IMR-90 (cell line): ENCODE results near the gene ZNF570. TPM values are rescaled to one million over a fixed set of nuclear protein-coding genes. Genes with fewer than 3 reads are reported as not detected.

Experiments
- ATAC-seq: fragments of 200-7000 bp; cut with Tn5 transposase; 2 replicates; pipeline ENCODE4 v1.9.1; 2020; ENCODE audit warnings: low read depth, mild to moderate bottlenecking, moderate library complexity
- BruUV-seq: library from RNA; stranded (reverse); fragments of 400-500 nt; replicated peaks from 2 replicates; lab custom pipeline; 2021; lab: Mats Ljungman, UMichigan
- CTCF ChIA-PET: fragments of 300-600 bp; formaldehyde crosslinking; extraction: SDS; loops from one replicate; lab custom pipeline; 2021; ENCODE audit warnings: antibody characterized with exemption; lab: Yijun Ruan, JAX
- POLR2A ChIA-PET: fragments of 300-600 bp; sonication (Branson Sonifier 250); formaldehyde crosslinking; loops from one replicate; lab custom pipeline; 2022; ENCODE audit warnings: antibody characterized with exemption; ENCODE audit not compliant: unreplicated experiment; lab: Charles Lee
- DNase-seq: peaks from one replicate; pipeline ENCODE4 v3.0.0; 2013
- H2AFZ ChIP-seq: replicated peaks from 2 replicates; pipeline ENCODE3; 2013; ENCODE audit warnings: low read length, mild to moderate bottlenecking; ENCODE audit not compliant: poor library complexity
- H2AK5ac ChIP-seq: 2 replicates; pipeline ENCODE4 v1.6.1; 2013; ENCODE audit warnings: low read depth, low read length, inconsistent platforms
- H2AK9ac ChIP-seq: replicated peaks from 2 replicates; pipeline ENCODE3; 2013; ENCODE audit warnings: mild to moderate bottlenecking, low read depth, low read length, moderate library complexity; ENCODE audit not compliant: poor library complexity
- H2BK120ac ChIP-seq: 2 replicates; pipeline ENCODE4 v1.6.1; 2013; ENCODE audit warnings: low read depth, low read length, inconsistent platforms
- H2BK15ac ChIP-seq: 3 replicates; pipeline ENCODE4 v1.6.1; 2013; ENCODE audit warnings: low read depth, low read length, inconsistent platforms
- H2BK20ac ChIP-seq: 2 replicates; pipeline ENCODE4 v1.6.1; 2013; ENCODE audit warnings: low read depth, mild to moderate bottlenecking, inconsistent platforms, low read length, moderate library complexity
- H2BK5ac ChIP-seq: 2 replicates; pipeline ENCODE4 v1.6.1; 2013; ENCODE audit warnings: mild to moderate bottlenecking, low read depth, low read length, inconsistent platforms; ENCODE audit not compliant: poor library complexity, severe bottlenecking
- H3K14ac ChIP-seq: replicated peaks from 2 replicates; pipeline ENCODE4 v1.6.1; 2013; ENCODE audit warnings: low read depth, low read length, inconsistent platforms
- H3K18ac ChIP-seq: 2 replicates; pipeline ENCODE4 v1.6.1; 2013; ENCODE audit warnings: low read depth, low read length, control low read depth
- H3K23ac ChIP-seq: 2 replicates; pipeline ENCODE4 v1.6.1; 2013; ENCODE audit warnings: low read depth, low read length, inconsistent platforms
- H3K27ac ChIP-seq: 2 replicates; pipeline ENCODE4 v1.5.1; 2013; ENCODE audit warnings: mild to moderate bottlenecking, control low read depth, low read length; ENCODE audit not compliant: insufficient read depth
- H3K27me3 ChIP-seq: 2 replicates; pipeline ENCODE4 v1.6.1; 2013; ENCODE audit warnings: low read length; ENCODE audit not compliant: control insufficient read depth, insufficient read depth
- H3K36me3 ChIP-seq: 2 replicates; pipeline ENCODE4 v1.6.1; 2013; ENCODE audit warnings: low read length, mixed read lengths; ENCODE audit not compliant: control insufficient read depth, insufficient read depth
- H3K4ac ChIP-seq: 2 replicates; pipeline ENCODE4 v1.6.1; 2013; ENCODE audit warnings: low read depth, low read length, inconsistent platforms
- H3K4me1 ChIP-seq: 2 replicates; pipeline ENCODE4 v1.6.1; 2013; ENCODE audit warnings: low read length, mixed read lengths; ENCODE audit not compliant: control insufficient read depth, insufficient read depth
- H3K4me2 ChIP-seq: 2 replicates; pipeline ENCODE4 v1.6.1; 2013; ENCODE audit warnings: low read depth, mild to moderate bottlenecking, control low read depth, low read length, moderate library complexity
- H3K4me3 ChIP-seq: 2 replicates; pipeline ENCODE4 v1.5.1; 2013; ENCODE audit warnings: low read depth, mild to moderate bottlenecking, control low read depth, low read length, moderate library complexity; ENCODE audit not compliant: insufficient read depth
- H3K56ac ChIP-seq: 2 replicates; pipeline ENCODE4 v1.6.1; 2013; ENCODE audit warnings: low read length, inconsistent platforms; ENCODE audit not compliant: insufficient read depth; ENCODE audit errors: extremely low read depth
- H3K79me1 ChIP-seq, 2 experiments: 2 replicates each; pipeline ENCODE4 v1.6.1; 2013; ENCODE audit warnings: low read length in 2 of 2, inconsistent platforms in 1 of 2, low read depth in 1 of 2
- H3K9ac ChIP-seq: 2 replicates; pipeline ENCODE4 v1.6.1; 2013; ENCODE audit warnings: low read depth, low read length, control low read depth
- H3K9me1 ChIP-seq: 2 replicates; pipeline ENCODE4 v1.6.1; 2013; ENCODE audit warnings: low read length, inconsistent platforms; ENCODE audit not compliant: insufficient read depth
- H3K9me3 ChIP-seq: 2 replicates; pipeline ENCODE4 v1.6.1; 2013; ENCODE audit warnings: low read length; ENCODE audit not compliant: control insufficient read depth, insufficient read depth
- H4K20me1 ChIP-seq: 2 replicates; pipeline ENCODE4 v1.6.1; 2013; ENCODE audit warnings: low read length, inconsistent platforms; ENCODE audit not compliant: insufficient read depth
- H4K5ac ChIP-seq: 2 replicates; pipeline ENCODE4 v1.6.1; 2013; ENCODE audit warnings: mild to moderate bottlenecking, low read depth, low read length, control low read depth
- H4K8ac ChIP-seq, 2 experiments: 2 replicates each; pipeline ENCODE4 v1.6.1; 2013; ENCODE audit warnings: low read depth in 2 of 2, low read length in 2 of 2, control low read depth in 1 of 2, inconsistent platforms in 1 of 2
- H4K91ac ChIP-seq: 2 replicates; pipeline ENCODE4 v1.6.1; 2013; ENCODE audit warnings: low read depth, low read length, inconsistent platforms; ENCODE audit not compliant: insufficient read depth
- BHLHE40 ChIP-seq: fragments of 150-350 bp; IDR thresholded peaks from 2 replicates; pipeline ENCODE4 v1.6.1; 2016; ENCODE audit warnings: mild to moderate bottlenecking, low read depth, low read length
- FOS ChIP-seq: fragments of 150-350 bp; IDR thresholded peaks from 2 replicates; pipeline ENCODE4 v1.6.1; 2016; ENCODE audit warnings: low read depth, low read length
- WGBS, 2 experiments: methylation state at CpG; one replicate each; pipeline versions ENCODE4 v1.1.5 to v1.1.7; 2013; ENCODE audit warnings: missing lambda C conversion rate in 2 of 2; ENCODE audit not compliant: insufficient read length in 1 of 2; ENCODE audit errors: extremely low coverage in 2 of 2; 5-methylcytosine and 5-hydroxymethylcytosine counted together
- dilution Hi-C: fragments of 300-500 bp; cut with HindIII; formaldehyde crosslinking; loops from one replicate; pipeline ENCODE4 v1.14.3; 2018; ENCODE audit warnings: low sequenced_read_pairs; ENCODE audit not compliant: unreplicated experiment
- in situ Hi-C: fragments of 300-500 bp; cut with MboI; formaldehyde crosslinking; loops from 3 replicates; pipeline ENCODE4 v1.14.3; 2019; ENCODE audit warnings: low sequenced_read_pairs, inconsistent platforms, mixed read lengths
- intact Hi-C: fragments of 100-400 bp; cut with micrococcal nuclease; formaldehyde crosslinking; loops from 2 replicates; pipeline ENCODE4 v1.10.0; 2022
- polyA plus RNA-seq, 3 experiments: library from polyadenylated mRNA; depleted of rRNA; stranded (reverse); fragments of >200 nt; gene quantifications; 2 replicates each; pipeline ENCODE4 v1.2.3, GENCODE V29; 2012; ENCODE audit warnings: low replicate concordance in 1 of 3
- total RNA-seq: library from RNA; depleted of rRNA; stranded (reverse); fragments of >200 nt; gene quantifications from 2 replicates; pipeline ENCODE4 v1.2.3, GENCODE V29; 2012

Gene ZNF570
- total and polyA plus RNA-seq, 2 of the 4 experiments (the other 2 are of a cell fraction): 1.5 to 9.3 TPM

DNA sequence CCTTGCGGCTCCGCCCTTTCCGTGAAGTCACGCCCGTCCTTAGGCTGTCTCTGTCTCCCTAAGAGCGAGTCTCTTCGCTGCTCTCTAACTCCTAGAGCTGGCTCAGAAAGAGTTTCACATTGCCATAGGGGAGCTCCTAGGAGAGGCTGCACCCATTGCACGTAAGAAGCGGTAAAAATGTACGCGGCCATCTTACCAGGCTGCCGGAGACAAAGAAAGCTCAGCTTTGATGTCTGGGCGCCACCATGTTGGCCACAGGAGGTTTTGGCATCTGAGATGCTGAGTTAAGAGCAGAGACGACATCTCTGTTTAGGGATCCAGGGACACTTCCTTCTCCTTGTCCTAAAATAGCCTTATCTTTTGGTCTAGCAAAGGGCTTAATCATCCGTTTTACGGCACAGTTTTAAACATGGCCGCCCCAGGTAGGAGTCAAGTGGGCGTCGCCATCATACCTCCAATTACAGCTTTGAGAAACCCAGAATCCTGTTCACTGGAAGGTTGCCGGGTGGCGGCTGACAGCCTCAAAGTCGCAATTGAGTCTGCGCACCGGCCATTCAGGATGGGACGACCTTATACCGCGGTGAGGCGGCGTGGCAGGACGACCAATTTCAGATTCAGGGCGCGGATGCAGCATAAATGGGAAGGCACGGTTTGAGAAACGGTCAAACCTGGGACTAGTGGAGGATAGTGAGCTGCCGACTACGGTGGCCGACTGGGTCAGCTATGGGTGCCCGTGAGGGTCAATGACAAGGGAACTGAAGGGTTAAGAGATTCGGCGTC, 37.4 kb downstream of the ZNF570 start, which contains the start of gene ZNF793:
TSS of gene ZNF793 (plus strand) at position 553 of the 780 bp plus-strand sequence. CDS start 16,501 bp downstream, outside the sequence.
- Histone ChIP-seq H4K20me1 (no peaks in the 10 kb centered on the region), H3K4me3 (peak within 1 kb of the TSS; percentile 75), H3K4me1 (no peaks in the 10 kb centered on the region), H2BK20ac (no peak within 1 kb of the TSS), H3K36me3 (no peaks in the 10 kb centered on the region), H3K9ac (peak within 1 kb of the TSS; percentile 86), H3K9me3 (peaks cover 13% of the 10 kb centered on the region), H4K8ac (peak within 1 kb of the TSS; percentile 88 to 92), H3K56ac (peak within 1 kb of the TSS; percentile 3; the same call in 1 of the 2 replicates), H2BK5ac (peak within 1 kb of the TSS; percentile 22), H3K23ac (peak within 1 kb of the TSS; percentile 36; the same call in 1 of the 2 replicates), H3K9me1 (no peaks in the 10 kb centered on the region), H3K79me1 (no peaks in the 10 kb centered on the region), H2BK15ac (no peak within 1 kb of the TSS), H4K91ac (peak within 1 kb of the TSS; percentile 57), H3K18ac (peak within 1 kb of the TSS; percentile 81), H2BK120ac (peak within 1 kb of the TSS; percentile 23; the same call in 1 of the 2 replicates), H2AK9ac (peak within 1 kb of the TSS; percentile 2), H3K14ac (peak within 1 kb of the TSS; percentile 80), H3K4me2 (peak within 1 kb of the TSS; percentile 89), H4K5ac (peak within 1 kb of the TSS; percentile 92), H3K27me3 (no peaks in the 10 kb centered on the region), H3K27ac (peak within 1 kb of the TSS; percentile 77), H3K4ac (peak within 1 kb of the TSS; percentile 73), H2AK5ac (no peak within 1 kb of the TSS), H2AFZ (peak within 1 kb of the TSS; percentile 90)
- DNase-seq (peak; percentile 54), ATAC-seq (peak; percentile 88)
- dilution Hi-C loops (no loop called here), in situ Hi-C loops (no loop called here), intact Hi-C loops (no loop called here)
- WGBS, 2 experiments: 2% methylated on average over 16 of the region's 40 CpGs; no CpG with 5 or more reads in 1 of the 2 experiments
- POLR2A ChIA-PET: interaction anchor here (0.6 kb wide), 1 partner anchor 153 kb away, joined by 4 read pairs; no protein-coding TSS in a partner anchor
- CTCF ChIA-PET: no interaction called here
- TF ChIP-seq BHLHE40 (no peak), FOS (no peak)
- no TSS peak for BruUV-seq
